NCI-H128 (cell line): ENCODE data around the gene DIPK1B.

Experiments
- DNase-seq: peaks from one replicate; lab custom pipeline; 2025; ENCODE audit not compliant: unreplicated experiment; lab: John Stamatoyannopoulos, UW

DIPK1B gene

GRCh38 chr9:136733611-136734010 lies 21.2 kb downstream of the DIPK1B start:
- DNase-seq, result no peak

- DNase-seq, result no peak
These were observed 22.6 kb downstream of the DIPK1B start for GRCh38 chr9:136734837-136735496.

GRCh38 chr9:136735812-136736480 lies 23.6 kb downstream of the DIPK1B start:
- DNase-seq, result no peak

- no peak for DNase-seq
These were observed 26.6 kb downstream of the DIPK1B start for GRCh38 chr9:136738960-136739359.

- DNase-seq, result no peak
These were observed 27.1 kb downstream of the DIPK1B start for GRCh38 chr9:136739509-136739908.

- no peak for DNase-seq
These were observed 27.7 kb downstream of the DIPK1B start for GRCh38 chr9:136740069-136740468.

- no peak for DNase-seq
These were observed 28.1 kb downstream of the DIPK1B start for GRCh38 chr9:136740491-136740890.

GRCh38 chr9:136740971-136741882 lies 28.9 kb downstream of the DIPK1B start:
- no peak for DNase-seq

GRCh38 chr9:136741883-136742571 lies 29.7 kb downstream of the DIPK1B start:
- no peak for DNase-seq

GRCh38 chr9:136742591-136743391 lies 30.4 kb downstream of the DIPK1B start, which contains the start of gene LCN10:
LCN10 (minus strand) TSS chr9:136742940; CDS start chr9:136742903, 37 bp downstream.
- no peak for DNase-seq

- no peak for DNase-seq
These were observed 31.4 kb downstream of the DIPK1B start for GRCh38 chr9:136743639-136744211.

- DNase-seq, result no peak
These were observed 32.4 kb downstream of the DIPK1B start for GRCh38 chr9:136744773-136745172.

GRCh38 chr9:136745389-136746154 lies 33.2 kb downstream of the DIPK1B start:
- no peak for DNase-seq

GRCh38 chr9:136746155-136746490 lies 33.8 kb downstream of the DIPK1B start:
- no peak for DNase-seq

GRCh38 chr9:136746621-136747020 lies 34.2 kb downstream of the DIPK1B start:
- no peak for DNase-seq

GRCh38 chr9:136747161-136748060 lies 35.0 kb downstream of the DIPK1B start:
- no peak for DNase-seq

- no peak for DNase-seq
These were observed 35.8 kb downstream of the DIPK1B start, which contains the start of gene LCN6 for GRCh38 chr9:136748201-136748600. LCN6 (minus strand) TSS chr9:136748525; CDS start chr9:136748483, 42 bp downstream.
